Central memory CD8-positive, alpha-beta T cell (primary cell): ENCODE measurements around the gene DEFB129.
A peak's percentile ranks its signal among the peaks of the same experiment; 100 is the strongest.
"Not testable (repeated sequence)": the region's sequence is repeated elsewhere in the genome, so short reads cannot be mapped to it uniquely, and the experiment has no call there.

Experiments used
- ATAC-seq: fragments of 150-1000 bp; cut with Tn5 transposase; replicated peaks from 2 replicates; pipeline ENCODE4 v1.10.0; 2022; ENCODE audit warnings: mild to moderate bottlenecking, moderate FRiP score, moderate number of reproducible peaks; ENCODE audit not compliant: poor library complexity, severe bottlenecking; ENCODE audit errors: extremely low read depth
- DNase-seq, 2 donors: peaks; one replicate each; pipeline ENCODE4 v3.0.0; 2021; ENCODE audit warnings: low spot score in 2 of 2
- H3K27ac Mint-ChIP-seq: one replicate; pipeline ENCODE4 v1.8.0; 2022; ENCODE audit warnings: low read depth, mild to moderate bottlenecking, moderate library complexity, mixed read lengths
- H3K27me3 Mint-ChIP-seq: one replicate; pipeline ENCODE4 v1.8.0; 2022; ENCODE audit warnings: mixed read lengths
- H3K36me3 Mint-ChIP-seq: one replicate; pipeline ENCODE4 v1.8.0; 2022; ENCODE audit warnings: mild to moderate bottlenecking, moderate library complexity, mixed read lengths; ENCODE audit not compliant: insufficient read depth
- H3K4me1 Mint-ChIP-seq: one replicate; pipeline ENCODE4 v1.8.0; 2022; ENCODE audit warnings: mixed read lengths
- H3K4me3 Mint-ChIP-seq: one replicate; pipeline ENCODE4 v1.8.0; 2022; ENCODE audit warnings: mild to moderate bottlenecking, moderate library complexity, mixed read lengths
- H3K9me3 Mint-ChIP-seq: one replicate; pipeline ENCODE4 v1.8.0; 2022; ENCODE audit warnings: mixed read lengths

The DEFB129 gene, protein sequence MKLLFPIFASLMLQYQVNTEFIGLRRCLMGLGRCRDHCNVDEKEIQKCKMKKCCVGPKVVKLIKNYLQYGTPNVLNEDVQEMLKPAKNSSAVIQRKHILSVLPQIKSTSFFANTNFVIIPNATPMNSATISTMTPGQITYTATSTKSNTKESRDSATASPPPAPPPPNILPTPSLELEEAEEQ

DNA sequence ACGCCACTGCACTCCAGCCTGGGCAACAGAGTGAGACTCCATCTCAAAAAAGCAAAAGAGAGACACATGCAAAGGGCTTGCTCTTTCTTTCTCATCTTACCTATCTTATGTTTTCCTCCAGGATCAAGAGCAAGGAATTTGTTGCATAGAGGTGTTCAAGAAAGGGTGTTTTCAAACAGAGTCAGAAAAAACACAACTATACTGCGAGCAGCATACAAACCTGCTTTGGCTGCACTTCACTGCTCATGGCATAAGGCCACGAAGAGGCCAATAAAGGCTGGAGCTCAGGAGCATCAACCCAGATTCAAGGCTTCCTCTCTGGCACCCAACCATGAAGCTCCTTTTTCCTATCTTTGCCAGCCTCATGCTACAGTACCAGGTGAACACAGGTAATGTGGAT lies at the start of gene DEFB129:
Gene DEFB129, plus strand, starts transcription at position 301 of the 400 bp plus-strand sequence. Its CDS starts 31 bp downstream, at position 332.
- H3K4me3 Mint-ChIP-seq = no peak within 1 kb of the TSS

DNA sequence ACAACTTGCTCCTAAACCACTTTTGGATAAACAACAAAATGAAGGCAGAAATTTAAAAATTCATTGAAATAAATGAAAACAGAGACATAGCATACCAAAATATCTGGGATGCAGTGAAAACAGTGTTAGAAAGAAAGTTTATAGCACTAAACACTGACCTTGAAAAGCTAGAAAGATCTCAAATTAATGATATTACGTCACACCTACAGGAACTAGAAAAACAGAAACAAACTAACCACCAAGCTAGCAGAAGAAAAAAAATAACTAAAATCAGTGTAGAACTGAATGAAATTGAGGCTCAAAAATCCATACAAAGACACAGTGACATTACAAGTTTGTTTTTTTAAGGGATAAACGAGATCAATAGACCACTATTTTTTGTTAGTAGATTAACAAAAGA lies 42.8 kb upstream of the DEFB129 start:
- peaks cover 1% of the 10 kb centered on the region for H3K36me3 Mint-ChIP-seq
- H3K9me3 Mint-ChIP-seq = no peaks in the 10 kb centered on the region
- no peaks in the 10 kb centered on the region for H3K4me1 Mint-ChIP-seq
- DNase-seq = no peak
- no peak overlapping the region for H3K27ac Mint-ChIP-seq
- H3K4me3 Mint-ChIP-seq = no peak overlapping the region
- peaks cover 77% of the 10 kb centered on the region for H3K27me3 Mint-ChIP-seq
- ATAC-seq = no peak

More for the DNA sequence above, at the start of gene DEFB129:
- DNase-seq (no peak), ATAC-seq (no peak)
- H3K36me3 Mint-ChIP-seq = no peaks in the 10 kb centered on the region
- H3K27me3 Mint-ChIP-seq = peaks cover 50% of the 10 kb centered on the region
- H3K9me3 Mint-ChIP-seq = no peaks in the 10 kb centered on the region
- H3K27ac Mint-ChIP-seq = no peak within 1 kb of the TSS
- no peaks in the 10 kb centered on the region for H3K4me1 Mint-ChIP-seq

DNA sequence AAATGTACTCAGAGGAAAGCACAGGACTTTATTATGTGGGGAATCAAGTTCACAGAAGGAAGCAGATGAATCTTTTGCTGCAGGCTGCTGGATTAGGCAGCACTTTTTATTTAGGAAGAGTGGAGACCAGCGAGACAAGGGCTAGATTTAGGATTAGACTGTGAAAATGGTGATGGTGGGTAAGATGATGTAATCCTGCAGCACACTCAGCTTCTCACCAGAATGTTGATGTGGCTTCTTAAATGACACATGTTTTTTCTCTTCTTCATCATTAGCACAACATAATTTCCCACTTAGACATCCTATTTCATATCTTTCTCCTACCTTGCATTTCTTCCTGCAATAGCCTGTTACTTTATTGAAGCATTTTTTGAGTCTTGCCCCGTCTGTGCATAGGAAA lies 39.3 kb upstream of the DEFB129 start:
- H3K4me3 Mint-ChIP-seq = no peak overlapping the region
- no peaks in the 10 kb centered on the region for H3K4me1 Mint-ChIP-seq
- no peak overlapping the region for H3K27ac Mint-ChIP-seq
- ATAC-seq (no peak), DNase-seq (no peak)
- no peaks in the 10 kb centered on the region for H3K9me3 Mint-ChIP-seq
- peaks cover 1% of the 10 kb centered on the region for H3K36me3 Mint-ChIP-seq
- H3K27me3 Mint-ChIP-seq = peaks cover 86% of the 10 kb centered on the region

- ATAC-seq (no peak), DNase-seq (no peak)
- H3K4me1 Mint-ChIP-seq = no peaks in the 10 kb centered on the region
- peaks cover 1% of the 10 kb centered on the region for H3K36me3 Mint-ChIP-seq
- no peak within 1 kb of the TSS for H3K27ac Mint-ChIP-seq
- H3K27me3 Mint-ChIP-seq = peaks cover 67% of the 10 kb centered on the region
- H3K9me3 Mint-ChIP-seq = no peaks in the 10 kb centered on the region
- H3K4me3 Mint-ChIP-seq = no peak within 1 kb of the TSS
Measured at GRCh38 chr20:189611-190010, 37.4 kb upstream of the DEFB129 start, which contains the start of gene DEFB128. TSS of gene DEFB128 (minus strand) at chr20:189711. CDS start at chr20:189623, 88 bp downstream.

GRCh38 chr20:198225-198624 lies 28.8 kb upstream of the DEFB129 start:
- Mint-ChIP-seq H3K36me3 (peaks cover 1% of the 10 kb centered on the region), H3K27ac (no peak overlapping the region), H3K9me3 (no peaks in the 10 kb centered on the region), H3K27me3 (peaks cover 69% of the 10 kb centered on the region), H3K4me1 (no peaks in the 10 kb centered on the region), H3K4me3 (no peak overlapping the region)
- DNase-seq (no peak), ATAC-seq (no peak)

- Mint-ChIP-seq H3K27ac (no peak overlapping the region), H3K27me3 (peaks cover 67% of the 10 kb centered on the region), H3K36me3 (peaks cover 1% of the 10 kb centered on the region), H3K4me1 (no peaks in the 10 kb centered on the region), H3K4me3 (no peak overlapping the region), H3K9me3 (no peaks in the 10 kb centered on the region)
- no peak for DNase-seq
- no peak for ATAC-seq
Measured at GRCh38 chr20:199996-200395, 27.1 kb upstream of the DEFB129 start.

- not testable (repeated sequence) for H3K4me3 Mint-ChIP-seq, H3K27ac Mint-ChIP-seq, H3K36me3 Mint-ChIP-seq, DNase-seq, H3K9me3 Mint-ChIP-seq, ATAC-seq, H3K4me1 Mint-ChIP-seq
- H3K27me3 Mint-ChIP-seq = peaks cover 33% of the 10 kb centered on the region
Measured at GRCh38 chr20:203630-204029, 23.4 kb upstream of the DEFB129 start.

DNA sequence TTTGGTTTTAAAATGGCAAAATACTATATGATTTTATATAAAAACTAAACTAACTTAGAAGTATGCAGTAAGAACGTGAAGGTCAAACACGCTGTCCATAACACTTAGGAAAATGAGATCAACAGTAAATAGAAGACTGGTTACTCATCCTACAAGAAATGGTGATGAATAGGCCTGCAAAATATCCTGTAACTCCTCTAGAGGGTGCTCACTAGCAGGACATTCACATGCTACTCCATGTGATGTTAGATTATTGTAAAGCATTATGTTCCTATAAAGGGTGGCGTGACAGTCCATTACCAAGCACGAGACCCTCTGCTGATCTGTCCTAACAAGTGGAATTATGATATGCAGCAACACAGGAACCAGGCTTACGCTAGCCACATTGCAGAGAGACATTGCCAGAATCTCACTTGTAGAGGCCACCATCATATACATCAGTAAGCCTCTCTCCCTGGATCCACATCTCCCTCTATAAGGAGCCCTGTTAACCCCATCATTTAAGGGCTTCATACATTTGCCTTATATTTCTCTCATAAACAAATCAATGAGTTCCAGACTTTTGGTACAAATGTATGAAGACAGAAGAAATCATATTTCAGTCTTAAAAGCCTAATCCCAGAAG lies 18.0 kb upstream of the DEFB129 start:
- ATAC-seq (peak; percentile 54), DNase-seq (no peak)
- no peaks in the 10 kb centered on the region for H3K4me1 Mint-ChIP-seq
- no peaks in the 10 kb centered on the region for H3K9me3 Mint-ChIP-seq
- no peak overlapping the region for H3K4me3 Mint-ChIP-seq
- H3K27me3 Mint-ChIP-seq = peaks cover 14% of the 10 kb centered on the region
- no peaks in the 10 kb centered on the region for H3K36me3 Mint-ChIP-seq
- H3K27ac Mint-ChIP-seq = no peak overlapping the region

DNA sequence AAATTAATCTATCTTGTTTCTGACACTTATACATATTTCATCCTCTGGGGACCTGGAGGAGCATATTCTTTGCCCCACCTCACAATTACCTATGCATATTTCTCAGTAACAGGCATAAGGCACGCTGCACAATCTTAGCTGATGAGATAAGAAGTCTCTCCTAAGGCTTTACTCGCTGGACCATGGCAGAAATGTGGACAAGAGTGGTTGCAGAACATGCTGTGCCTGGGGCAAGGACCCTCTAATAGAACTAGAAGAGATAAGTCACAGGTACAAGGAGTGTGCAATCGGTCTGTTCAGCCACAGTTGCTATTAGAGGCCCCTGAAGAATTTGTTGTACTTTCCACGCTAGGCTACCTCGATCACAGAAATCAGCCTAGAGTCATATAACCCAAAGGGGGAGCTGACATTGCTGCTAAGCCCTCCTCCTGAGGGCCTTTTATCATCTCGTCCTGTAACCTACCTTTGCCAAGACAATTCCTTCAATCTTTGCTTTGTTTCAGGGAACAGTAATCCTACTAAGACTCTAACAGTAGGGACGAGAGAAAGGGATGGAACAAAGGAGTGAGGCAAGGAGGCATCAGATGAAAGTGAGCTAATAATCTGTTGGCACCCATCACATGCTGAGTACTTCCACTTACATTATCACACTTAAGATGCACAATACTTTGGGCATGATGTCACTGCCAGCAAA lies 16.1 kb upstream of the DEFB129 start:
- ATAC-seq (no peak), DNase-seq (no peak)
- no peak overlapping the region for H3K4me3 Mint-ChIP-seq
- no peaks in the 10 kb centered on the region for H3K4me1 Mint-ChIP-seq
- H3K36me3 Mint-ChIP-seq = no peaks in the 10 kb centered on the region
- H3K9me3 Mint-ChIP-seq = no peaks in the 10 kb centered on the region
- no peak overlapping the region for H3K27ac Mint-ChIP-seq
- peaks cover 14% of the 10 kb centered on the region for H3K27me3 Mint-ChIP-seq

DNA sequence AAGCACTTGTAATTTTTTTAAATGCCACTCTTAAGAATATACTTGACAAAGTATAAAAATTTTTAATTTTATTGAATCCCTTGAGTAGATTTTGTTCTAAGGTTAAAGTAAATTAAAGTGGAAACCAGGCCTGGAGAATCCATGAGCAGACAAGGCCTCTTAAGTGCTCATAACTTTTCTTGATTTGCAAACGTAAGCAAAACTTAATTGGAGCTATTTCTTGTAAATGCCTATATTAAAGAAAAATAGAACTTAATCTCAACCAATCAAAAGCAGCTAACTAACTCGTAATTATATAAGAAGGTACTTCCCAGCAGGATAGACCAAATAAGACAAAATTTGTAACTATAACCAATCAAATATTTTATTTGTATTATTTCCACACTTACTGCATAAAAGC lies 12.7 kb upstream of the DEFB129 start:
- no peak overlapping the region for H3K27ac Mint-ChIP-seq
- no peak for DNase-seq
- H3K27me3 Mint-ChIP-seq = peaks cover 34% of the 10 kb centered on the region
- no peaks in the 10 kb centered on the region for H3K9me3 Mint-ChIP-seq
- no peak for ATAC-seq
- no peaks in the 10 kb centered on the region for H3K4me1 Mint-ChIP-seq
- H3K36me3 Mint-ChIP-seq = no peaks in the 10 kb centered on the region
- H3K4me3 Mint-ChIP-seq = no peak overlapping the region

GRCh38 chr20:215796-216195 lies 11.3 kb upstream of the DEFB129 start:
- H3K27me3 Mint-ChIP-seq = peaks cover 48% of the 10 kb centered on the region
- H3K4me1 Mint-ChIP-seq = no peaks in the 10 kb centered on the region
- no peak overlapping the region for H3K27ac Mint-ChIP-seq
- DNase-seq = no peak
- H3K36me3 Mint-ChIP-seq = no peaks in the 10 kb centered on the region
- no peak overlapping the region for H3K4me3 Mint-ChIP-seq
- H3K9me3 Mint-ChIP-seq = no peaks in the 10 kb centered on the region
- ATAC-seq = no peak

DNA sequence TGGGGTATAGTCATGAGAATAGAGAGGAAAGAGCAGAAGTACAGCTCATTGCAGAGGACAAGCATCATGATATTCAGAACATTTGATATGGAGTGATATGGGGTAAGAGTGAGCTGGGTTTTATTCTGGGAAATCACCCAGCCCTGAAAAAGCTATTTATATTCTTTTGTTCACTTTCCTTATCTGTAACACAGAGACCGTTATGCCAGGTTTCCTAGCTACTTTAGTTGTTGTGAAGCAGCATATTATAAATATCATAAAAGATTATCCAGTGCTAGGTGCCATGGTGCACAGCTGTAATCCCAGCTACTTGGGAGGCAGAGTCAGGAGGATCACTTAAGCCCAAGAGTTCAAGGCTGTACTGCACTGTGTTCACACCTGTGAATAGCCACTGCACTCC lies 9.8 kb upstream of the DEFB129 start:
- Mint-ChIP-seq H3K4me3 (no peak overlapping the region), H3K27ac (no peak overlapping the region), H3K9me3 (no peaks in the 10 kb centered on the region), H3K36me3 (no peaks in the 10 kb centered on the region), H3K27me3 (peaks cover 62% of the 10 kb centered on the region), H3K4me1 (no peaks in the 10 kb centered on the region)
- DNase-seq (no peak), ATAC-seq (no peak)
